ENCODE data around the gene CUBN.

- TF ChIP-seq RXRA (CRISPR knock-in tag; IDR thresholded peaks at IDR 0.05) (no peak), TBL1XR1 (IDR thresholded peaks at IDR 0.05; ENCODE audit: borderline replicate concordance, low read length, partially characterized antibody) (no peak), ZNF564 (CRISPR knock-in tag; IDR thresholded peaks at IDR 0.05) (no peak), ATF2 (CRISPR knock-in tag; IDR thresholded peaks at IDR 0.05) (no peak), MZF1 (CRISPR knock-in tag; IDR thresholded peaks at IDR 0.05; ENCODE audit: borderline replicate concordance) (no peak), CAMTA2 (CRISPR knock-in tag; IDR thresholded peaks at IDR 0.05; ENCODE audit: borderline replicate concordance) (no peak), USF2 (IDR thresholded peaks at IDR 0.05; ENCODE audit: low read depth, low read length) (no peak), USF2 (CRISPR knock-in tag; IDR thresholded peaks at IDR 0.05; ENCODE audit: borderline replicate concordance) (no peak), TAF1 (CRISPR knock-in tag; IDR thresholded peaks at IDR 0.05) (no peak), ETS1 (CRISPR knock-in tag; IDR thresholded peaks at IDR 0.05) (no peak), ZNF326 (CRISPR knock-in tag; IDR thresholded peaks at IDR 0.05; ENCODE audit: borderline replicate concordance) (no peak), ZFP36L1 (CRISPR knock-in tag; IDR thresholded peaks at IDR 0.05) (no peak)
These were observed 224.3 kb downstream of the CUBN start for GRCh38 chr10:16905320-16905719.
